ENCODE measurements around the gene KANK4.

The KANK4 gene

DNA sequence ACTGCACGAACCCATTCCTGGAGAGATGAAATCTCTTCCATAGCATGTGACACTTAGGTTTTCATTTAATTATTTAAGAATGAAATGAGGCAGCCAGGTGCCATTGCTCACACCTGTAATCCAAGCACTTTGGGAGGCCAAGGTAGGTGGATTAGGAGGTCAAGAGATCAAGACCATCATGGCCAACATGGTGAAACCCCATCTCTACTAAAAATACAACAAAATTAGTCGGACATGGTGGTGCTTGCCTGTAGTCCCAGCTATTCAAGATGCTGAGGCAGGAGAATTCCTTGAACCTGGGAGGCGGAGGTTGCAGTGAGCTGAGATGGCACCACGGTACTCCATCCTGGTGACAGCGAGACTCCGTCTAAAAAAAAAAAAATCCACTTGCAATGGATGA, 106.8 kb downstream of the KANK4 start:
- H3K4me3 ChIP-seq (ENCODE audit: low read length): no peak overlapping the region
- TF ChIP-seq, protein P1, sequence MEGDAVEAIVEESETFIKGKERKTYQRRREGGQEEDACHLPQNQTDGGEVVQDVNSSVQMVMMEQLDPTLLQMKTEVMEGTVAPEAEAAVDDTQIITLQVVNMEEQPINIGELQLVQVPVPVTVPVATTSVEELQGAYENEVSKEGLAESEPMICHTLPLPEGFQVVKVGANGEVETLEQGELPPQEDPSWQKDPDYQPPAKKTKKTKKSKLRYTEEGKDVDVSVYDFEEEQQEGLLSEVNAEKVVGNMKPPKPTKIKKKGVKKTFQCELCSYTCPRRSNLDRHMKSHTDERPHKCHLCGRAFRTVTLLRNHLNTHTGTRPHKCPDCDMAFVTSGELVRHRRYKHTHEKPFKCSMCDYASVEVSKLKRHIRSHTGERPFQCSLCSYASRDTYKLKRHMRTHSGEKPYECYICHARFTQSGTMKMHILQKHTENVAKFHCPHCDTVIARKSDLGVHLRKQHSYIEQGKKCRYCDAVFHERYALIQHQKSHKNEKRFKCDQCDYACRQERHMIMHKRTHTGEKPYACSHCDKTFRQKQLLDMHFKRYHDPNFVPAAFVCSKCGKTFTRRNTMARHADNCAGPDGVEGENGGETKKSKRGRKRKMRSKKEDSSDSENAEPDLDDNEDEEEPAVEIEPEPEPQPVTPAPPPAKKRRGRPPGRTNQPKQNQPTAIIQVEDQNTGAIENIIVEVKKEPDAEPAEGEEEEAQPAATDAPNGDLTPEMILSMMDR (IDR thresholded peaks at IDR 0.05; ENCODE audit: insufficient read depth, low read depth, low read length, missing control alignments): no peak
- DNase-seq (ENCODE audit: low read depth): no peak

DNA sequence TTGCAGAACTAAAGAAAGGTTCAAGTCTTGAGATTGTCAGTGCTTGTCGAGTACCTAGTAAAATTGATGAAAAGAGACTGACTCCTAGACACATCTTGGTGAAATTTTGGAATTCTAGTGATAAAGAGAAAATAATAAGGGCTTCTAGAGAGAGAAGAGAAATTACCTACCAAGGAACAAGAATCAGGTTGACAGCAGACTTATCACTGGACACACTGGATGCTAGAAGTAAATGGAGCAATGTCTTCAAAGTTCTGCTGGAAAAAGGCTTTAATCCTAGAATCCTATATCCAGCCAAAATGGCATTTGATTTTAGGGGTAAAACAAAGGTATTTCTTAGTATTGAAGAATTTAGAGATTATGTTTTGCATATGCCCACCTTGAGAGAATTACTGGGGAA, 108.3 kb downstream of the KANK4 start:
- no peak overlapping the region for H3K4me3 ChIP-seq (ENCODE audit: low read length)
- no peak for DNase-seq (ENCODE audit: low read depth)
- TF ChIP-seq, protein P1 (IDR thresholded peaks at IDR 0.05; ENCODE audit: insufficient read depth, low read depth, low read length, missing control alignments): no peak

DNA sequence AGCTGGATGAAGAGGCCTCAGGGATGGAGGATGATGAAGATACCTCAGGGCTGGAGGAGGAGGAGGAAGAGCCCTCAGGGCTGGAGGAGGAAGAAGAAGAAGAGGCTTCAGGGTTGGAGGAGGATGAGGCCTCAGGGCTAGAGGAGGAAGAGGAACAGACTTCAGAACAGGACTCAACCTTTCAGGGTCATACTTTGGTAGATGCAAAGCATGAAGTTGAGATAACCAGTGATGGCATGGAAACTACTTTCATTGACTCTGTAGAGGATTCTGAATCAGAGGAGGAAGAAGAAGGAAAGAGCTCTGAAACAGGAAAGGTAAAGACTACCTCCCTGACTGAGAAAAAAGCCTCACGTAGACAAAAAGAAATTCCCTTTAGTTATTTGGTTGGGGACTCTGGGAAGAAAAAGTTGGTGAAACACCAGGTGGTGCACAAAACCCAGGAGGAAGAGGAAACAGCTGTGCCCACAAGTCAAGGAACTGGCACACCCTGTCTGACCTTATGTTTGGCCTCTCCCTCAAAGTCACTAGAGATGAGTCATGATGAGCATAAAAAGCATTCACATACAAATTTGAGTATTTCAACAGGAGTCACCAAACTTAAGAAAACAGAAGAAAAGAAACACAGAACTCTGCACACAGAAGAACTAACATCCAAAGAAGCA, 109.2 kb downstream of the KANK4 start:
- peak; percentile 79 for DNase-seq (ENCODE audit: low read depth)
- TF ChIP-seq, protein P1 (IDR thresholded peaks at IDR 0.05; ENCODE audit: insufficient read depth, low read depth, low read length, missing control alignments): no peak
- H3K4me3 ChIP-seq (ENCODE audit: low read length): no peak overlapping the region

DNA sequence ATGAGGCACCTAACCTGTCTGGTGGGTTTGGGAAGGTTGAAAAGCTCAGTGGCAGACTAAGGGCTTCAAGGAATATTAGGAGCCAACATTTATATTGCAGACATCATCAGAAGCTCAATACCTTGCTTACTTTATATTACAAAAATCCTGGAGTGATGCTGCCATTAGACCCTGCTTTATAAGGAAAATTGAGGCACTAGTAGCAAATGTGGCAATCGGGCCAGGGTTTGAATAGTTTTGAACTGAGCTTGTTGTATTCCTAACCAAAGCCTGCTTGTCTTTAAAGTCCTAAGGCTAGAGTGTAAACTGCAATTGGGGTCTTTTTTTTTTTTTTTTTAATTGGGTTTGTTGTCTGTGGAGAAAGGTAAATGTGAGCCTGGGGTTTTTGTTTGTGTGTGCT, 110.3 kb downstream of the KANK4 start:
- no peak overlapping the region for H3K4me3 ChIP-seq (ENCODE audit: low read length)
- TF ChIP-seq, protein P1 (IDR thresholded peaks at IDR 0.05; ENCODE audit: insufficient read depth, low read depth, low read length, missing control alignments): no peak
- DNase-seq (ENCODE audit: low read depth): peak; percentile 19

DNA sequence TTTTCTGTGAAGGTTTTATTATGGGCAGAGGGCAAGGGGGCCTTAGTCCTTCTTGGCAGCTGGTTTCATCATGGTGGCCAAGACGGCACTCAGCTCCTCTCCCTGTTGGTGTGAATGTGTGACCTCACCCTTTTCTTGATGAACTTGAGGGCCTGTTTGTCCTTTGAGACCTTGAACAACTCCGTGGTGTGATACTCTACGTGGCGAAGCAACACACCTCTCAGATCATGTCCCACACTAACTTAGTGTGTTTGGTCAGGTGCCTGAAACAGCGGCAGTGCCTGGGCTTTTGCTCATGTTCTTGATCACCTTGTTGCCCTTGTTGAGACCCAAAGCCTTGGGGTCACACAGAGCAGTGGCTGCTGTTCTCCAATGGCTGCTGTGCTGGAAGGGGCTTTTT, 111.1 kb downstream of the KANK4 start:
- no peak overlapping the region for H3K4me3 ChIP-seq (ENCODE audit: low read length)
- TF ChIP-seq, protein P1 (IDR thresholded peaks at IDR 0.05; ENCODE audit: insufficient read depth, low read depth, low read length, missing control alignments): no peak
- no peak for DNase-seq (ENCODE audit: low read depth)

DNA sequence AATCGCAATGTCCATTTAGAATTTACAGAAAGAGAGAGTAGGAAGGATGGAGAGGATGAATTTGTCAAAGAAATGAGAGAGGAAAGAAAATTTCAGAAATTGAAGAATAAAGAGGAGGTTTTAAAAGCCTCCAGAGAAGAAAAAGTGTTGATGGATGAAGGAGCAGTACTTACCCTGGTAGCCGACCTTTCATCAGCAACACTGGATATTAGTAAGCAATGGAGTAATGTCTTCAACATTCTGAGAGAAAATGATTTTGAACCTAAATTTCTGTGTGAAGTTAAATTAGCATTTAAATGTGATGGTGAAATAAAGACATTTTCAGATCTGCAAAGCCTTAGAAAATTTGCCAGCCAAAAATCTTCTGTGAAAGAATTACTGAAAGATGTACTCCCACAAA, 112.0 kb downstream of the KANK4 start:
- TF ChIP-seq, protein P1 (IDR thresholded peaks at IDR 0.05; ENCODE audit: insufficient read depth, low read depth, low read length, missing control alignments): no peak
- no peak overlapping the region for H3K4me3 ChIP-seq (ENCODE audit: low read length)
- no peak for DNase-seq (ENCODE audit: low read depth)

DNA sequence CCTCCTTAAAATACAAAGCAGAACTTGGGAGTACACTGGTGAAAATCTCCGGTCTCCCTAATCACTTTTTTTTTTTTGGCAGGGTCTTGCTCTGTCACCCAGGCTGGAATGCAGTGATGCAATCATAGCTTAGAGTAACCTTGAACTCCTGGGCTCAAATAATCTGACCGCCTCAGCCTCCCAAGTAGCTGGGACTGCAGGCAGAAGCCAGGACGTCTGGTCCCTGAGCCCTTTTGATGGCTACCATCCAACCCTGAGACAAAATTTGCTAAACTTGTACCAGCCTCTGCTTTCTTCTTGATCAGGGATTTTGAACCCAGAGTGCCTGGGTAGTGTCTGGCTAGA, 120.5 kb downstream of the KANK4 start:
- no peak overlapping the region for H3K4me3 ChIP-seq (ENCODE audit: low read length)
- DNase-seq (ENCODE audit: low read depth): no peak
- TF ChIP-seq, protein P1 (IDR thresholded peaks at IDR 0.05; ENCODE audit: insufficient read depth, low read depth, low read length, missing control alignments): no peak
